Measurements from ENCODE around the gene MBTPS2.
A peak's percentile ranks its signal among the peaks of the same experiment; 100 is the strongest.
"Not testable (repeated sequence)": the region's sequence is repeated elsewhere in the genome, so short reads cannot be mapped to it uniquely, and the experiment has no call there.

MBTPS2 gene

DNA sequence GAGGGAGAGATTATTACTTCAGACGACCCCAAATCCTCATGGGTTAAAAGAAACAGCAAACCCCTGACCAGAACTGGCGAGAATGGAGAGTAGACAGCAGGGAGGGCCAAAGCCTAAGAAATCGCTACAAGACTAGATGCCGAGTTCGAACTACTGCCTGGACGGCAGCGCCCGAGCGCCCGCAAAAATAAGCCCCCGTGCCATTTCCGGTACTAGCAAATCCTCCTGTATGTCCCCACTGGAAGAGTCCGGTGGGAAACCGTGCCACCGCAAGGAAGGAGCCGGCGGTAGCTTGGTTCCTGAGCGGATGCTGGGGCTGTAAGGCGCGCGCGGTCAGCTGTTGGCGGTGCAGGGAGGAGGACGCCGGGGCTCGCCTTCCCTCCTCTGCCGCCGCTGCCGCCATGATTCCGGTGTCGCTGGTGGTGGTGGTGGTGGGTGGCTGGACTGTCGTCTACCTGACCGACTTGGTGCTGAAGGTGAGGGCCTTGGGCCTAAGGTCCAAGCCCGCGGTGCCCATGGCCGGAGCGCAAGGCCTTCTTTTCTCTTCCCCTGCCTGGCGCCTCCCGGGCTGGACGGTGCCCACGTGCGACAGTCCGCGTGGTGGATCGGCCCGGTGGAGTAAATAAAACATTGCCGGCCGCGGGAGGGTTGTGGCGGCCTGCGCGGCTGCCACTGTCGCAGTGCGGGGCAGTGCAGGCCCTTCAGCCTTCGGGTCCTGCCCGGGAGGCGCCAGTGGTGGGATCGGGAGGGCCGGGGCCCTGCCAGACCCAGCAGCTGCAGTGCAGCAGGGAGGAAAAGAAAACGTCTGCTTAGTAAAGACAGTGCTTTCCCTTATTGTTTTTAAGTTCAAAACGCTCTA, at the start of gene MBTPS2:
Gene MBTPS2 (plus strand): TSS at position 284 of the 859 bp plus-strand sequence. CDS start 118 bp downstream, at position 402.
- DNase-seq (ENCODE audit: low spot score) = peak; percentile 81

DNA sequence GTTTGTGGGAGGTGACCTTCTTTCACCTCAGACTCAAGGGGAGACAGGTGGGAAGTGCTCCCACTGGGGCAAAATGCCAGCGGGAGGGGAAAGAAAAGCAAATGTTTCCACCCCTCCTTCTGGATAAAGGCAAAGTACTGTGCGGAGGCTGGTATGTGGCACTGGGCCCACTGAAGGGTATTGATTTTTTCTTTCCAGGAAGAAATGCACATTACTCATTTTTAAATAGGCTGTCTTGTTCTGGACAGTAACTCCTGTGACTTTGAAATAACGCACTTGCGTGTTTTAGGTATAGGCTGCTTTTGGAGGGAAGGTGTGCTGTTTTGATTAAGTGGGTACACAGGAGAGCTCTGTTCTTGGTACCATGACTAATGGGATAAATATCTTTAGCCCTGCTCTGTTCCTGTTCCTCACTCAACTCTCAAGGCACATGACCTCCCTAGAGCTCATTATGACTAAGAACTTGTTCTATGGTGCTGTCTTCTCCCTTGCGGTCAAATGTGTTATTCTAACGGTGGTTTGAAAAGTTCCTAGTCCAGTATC, 40.7 kb upstream of the MBTPS2 start:
- DNase-seq (ENCODE audit: low spot score) = no peak

DNA sequence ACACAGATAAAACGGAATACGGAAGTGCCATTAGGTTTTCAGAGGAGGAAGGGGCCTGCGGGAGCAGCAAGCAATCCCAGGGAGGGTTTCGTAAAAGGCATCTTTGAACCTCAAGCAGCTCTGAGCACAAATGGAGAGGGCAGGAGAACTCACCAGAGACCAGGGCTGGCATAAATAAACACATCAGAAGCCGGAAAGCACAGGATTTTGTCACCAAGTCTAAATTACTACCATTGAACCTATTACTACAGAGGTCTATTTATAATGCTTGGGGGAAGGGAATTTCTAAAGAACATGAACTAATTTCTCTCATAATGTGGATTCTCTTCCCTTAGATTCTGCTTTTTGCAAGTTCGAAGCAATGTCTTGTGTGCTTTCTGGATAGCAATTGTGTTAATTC, 39.6 kb upstream of the MBTPS2 start:
- no peak for DNase-seq (ENCODE audit: low spot score)

DNA sequence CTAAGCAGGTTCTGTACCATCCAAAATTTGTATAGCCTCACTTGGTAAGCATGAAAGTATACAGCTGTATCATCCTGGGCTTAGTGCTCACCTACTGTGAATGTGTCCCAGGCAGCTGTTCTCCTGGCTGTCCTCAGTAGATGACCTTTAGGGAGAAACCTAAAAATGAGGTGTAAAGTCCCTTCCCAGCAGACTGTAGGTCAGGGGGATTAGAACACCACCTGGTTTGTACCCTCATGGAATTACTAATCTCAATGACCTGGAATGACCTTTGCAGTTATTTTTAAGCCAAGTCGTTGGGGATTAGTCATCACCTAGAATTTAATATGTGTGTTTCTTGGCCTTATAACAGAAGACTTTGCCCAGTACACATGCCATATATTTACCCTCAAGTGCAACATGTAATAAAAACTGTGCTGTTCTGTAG, 39.1 kb upstream of the MBTPS2 start:
- DNase-seq (ENCODE audit: low spot score) = no peak

DNA sequence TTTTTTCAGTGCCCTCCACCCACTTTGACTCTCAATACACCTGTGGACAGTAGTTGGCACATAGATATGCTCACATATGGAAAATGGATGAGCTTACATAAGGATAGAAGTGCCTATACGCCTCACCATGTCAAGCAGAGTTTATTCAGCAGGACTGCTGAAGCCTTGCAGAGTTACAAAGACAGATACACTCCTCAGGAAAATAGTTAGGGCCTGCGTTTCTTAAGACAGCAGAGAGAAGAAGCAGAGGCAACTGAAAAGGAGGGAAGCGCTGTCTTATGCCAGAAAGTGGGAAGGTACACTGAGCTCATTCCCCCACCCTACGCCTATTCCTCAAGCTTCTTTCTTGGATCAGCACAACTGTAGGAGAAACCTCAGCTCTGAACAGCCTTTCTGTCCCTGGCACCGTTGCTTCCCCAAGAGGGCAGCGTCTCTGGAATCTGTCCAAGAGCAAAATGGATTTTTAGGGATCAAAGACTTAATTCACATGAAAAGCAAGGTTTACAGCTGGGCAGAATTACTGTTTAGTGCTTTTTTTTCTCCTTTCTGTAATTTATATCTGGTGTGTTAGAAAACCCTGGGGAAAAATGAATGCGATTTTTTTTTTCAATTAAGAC, 37.3 kb upstream of the MBTPS2 start:
- no peak for DNase-seq (ENCODE audit: low spot score)

DNA sequence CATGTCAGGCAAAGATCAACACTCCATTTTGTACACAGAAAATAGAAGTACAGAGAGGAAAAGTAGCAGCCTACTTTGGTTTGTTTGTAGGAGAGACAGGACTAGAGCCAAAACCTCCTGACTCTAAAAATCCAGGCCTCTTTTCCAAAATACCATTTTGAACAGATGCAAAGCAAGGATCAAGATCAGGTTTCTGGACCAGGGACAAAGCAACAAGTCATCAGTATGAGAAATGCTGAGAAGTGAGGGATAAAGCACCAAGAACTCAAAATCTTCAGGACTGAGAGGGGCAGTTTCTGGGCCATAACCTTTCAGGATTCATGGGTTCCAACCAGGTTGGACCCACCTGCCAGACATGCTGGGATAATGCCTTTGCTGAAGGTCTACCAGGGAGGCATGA, 36.6 kb upstream of the MBTPS2 start:
- no peak for DNase-seq (ENCODE audit: low spot score)

DNA sequence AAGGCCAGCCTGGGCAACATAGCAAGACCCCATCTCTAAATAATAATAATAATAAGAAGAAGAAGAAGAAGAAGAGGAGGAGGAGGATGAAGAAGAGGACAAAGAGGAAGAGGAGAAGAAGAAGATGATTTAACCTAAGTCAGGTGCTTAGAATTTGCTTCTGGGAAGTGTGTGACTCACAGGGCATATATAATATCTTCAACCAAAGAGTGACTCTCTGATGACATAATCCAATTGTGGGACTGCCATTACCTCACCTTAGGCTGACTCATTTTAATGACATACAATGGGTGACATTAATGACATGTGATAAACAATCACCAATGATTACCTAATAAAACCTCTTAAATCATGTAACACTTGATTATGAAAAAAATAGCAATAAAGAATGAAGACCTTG, 32.7 kb upstream of the MBTPS2 start:
- no peak for DNase-seq (ENCODE audit: low spot score)

DNA sequence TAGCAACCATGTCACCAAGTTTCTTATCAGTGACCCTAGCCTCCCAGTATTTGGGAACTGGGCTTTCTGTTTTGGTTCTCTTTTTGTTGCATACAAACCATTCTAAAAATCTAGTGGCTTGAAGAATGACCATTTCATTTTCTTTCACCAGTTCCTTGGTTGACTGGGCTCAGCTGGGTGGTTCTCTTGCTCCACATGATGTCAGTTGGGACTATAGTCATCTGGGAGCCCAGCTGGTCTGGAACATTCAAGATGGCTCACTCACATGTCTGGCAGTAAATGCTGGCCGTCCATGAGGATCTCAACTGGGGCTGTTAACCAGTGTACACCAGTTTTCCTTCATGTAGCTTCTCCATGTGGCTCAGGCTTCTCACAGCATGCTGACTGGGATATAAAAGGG, 27.6 kb upstream of the MBTPS2 start:
- no peak for DNase-seq (ENCODE audit: low spot score)

DNA sequence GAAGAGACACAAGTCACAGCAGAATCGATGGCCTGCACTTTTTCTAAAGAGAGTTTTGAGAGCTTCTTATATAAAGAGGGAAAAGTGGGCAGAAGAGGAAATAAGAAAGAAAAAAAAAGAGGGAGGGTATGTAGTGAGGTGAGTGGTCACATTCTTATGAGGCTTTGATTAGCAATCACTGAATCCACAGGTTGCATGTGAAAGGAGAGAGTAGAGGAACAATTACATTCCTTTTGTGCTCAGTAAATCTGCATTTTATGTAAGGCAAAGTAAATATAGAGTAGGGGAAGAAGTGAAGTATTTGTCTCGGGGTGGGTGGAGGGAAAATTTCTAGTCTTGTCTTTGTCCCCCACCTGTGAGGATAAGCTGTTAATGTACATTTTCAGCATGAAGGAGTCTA, 26.8 kb upstream of the MBTPS2 start:
- no peak for DNase-seq (ENCODE audit: low spot score)

DNA sequence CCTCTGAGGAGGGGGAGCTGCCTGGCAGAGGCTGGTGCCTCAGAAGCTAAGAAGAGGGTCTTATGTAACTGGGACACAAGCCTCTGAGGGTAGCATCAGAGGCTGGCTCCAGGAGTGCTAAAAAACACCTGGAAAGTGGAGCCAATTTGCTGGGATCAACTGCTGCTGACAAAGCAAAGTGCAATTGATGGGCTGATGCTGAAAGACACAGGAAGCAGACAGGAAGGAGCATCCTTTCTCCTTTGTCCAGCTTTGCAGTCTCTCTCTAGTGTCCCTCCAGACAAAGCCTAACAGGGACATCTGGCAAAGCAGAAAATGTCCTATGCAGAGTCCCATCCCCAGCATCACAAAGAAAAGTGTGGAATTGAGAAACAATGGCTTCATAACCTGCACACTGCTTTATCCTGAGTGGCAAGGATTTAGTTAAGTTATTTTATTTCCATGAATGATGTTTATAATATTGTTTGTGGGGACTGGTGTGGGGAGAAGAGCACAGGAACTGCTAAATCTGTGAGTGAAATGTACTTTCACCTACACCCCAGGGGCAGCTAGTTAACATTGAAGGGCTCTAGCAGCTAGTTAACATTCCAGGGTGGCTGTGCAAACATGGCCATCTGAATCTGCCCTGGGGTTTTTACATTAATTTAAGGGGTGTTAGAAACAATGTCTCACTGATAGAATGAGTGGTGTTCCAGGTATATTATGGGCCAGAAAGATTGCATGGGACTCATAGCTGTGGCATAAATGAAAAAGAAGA, 25.6 kb upstream of the MBTPS2 start:
- no peak for DNase-seq (ENCODE audit: low spot score)

DNA sequence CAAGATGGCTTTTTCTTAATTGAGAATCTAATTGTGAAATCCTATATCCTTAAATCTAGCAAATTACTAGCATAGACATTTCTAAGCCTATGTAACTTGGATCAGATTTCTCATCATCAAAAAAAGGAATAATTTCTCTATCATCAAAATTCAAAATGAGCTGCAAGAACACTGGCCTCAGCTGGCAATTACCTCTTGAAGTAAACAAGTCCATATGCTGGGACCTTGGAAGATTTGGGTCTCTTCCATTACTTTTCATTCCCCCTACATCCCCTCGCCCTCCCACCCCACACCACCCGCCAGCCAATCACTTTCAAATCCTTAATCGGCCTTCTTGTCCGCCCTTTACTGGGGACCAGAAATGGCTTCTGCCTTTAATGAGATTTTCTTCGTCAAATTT, 23.3 kb upstream of the MBTPS2 start:
- DNase-seq (ENCODE audit: low spot score) = no peak

DNA sequence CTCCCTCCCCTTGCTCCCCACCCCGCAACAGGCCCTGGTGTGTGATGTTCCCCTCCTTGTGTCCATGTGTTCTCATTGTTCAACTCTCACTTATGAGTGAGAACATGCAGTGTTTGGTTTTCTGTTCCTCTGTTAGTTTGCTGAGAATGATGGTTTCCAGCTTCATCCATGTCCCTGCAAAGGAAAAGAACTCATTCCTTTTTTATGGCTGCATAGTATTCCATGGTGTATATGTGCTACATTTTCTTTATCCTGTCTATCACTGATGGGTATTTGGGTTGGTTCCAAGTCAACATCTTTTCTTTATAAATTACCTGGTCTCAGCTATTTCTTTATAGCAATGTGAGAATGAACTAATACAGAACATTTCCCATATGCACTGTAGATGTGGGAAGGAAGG, 19.2 kb upstream of the MBTPS2 start:
- not testable (repeated sequence) for DNase-seq (ENCODE audit: low spot score)

DNA sequence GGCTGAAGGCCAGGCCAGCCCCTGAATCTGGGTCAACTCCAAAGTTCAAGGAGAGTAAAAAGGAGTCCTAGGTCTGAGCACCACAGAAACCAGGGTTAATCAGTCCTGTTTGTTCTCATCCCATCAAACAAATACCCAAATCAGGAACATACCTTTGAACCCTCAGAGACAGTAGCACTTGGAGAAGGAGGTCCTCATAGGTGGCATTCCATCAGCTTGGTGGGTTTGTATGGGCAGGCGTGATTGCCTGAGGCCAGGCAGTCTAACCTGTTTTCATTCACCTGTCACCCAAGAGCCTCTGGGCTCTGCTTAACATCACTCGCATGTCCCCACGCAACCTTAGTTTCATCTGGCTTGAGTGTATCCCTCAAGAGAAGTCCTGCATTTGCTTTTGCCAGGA, 17.5 kb upstream of the MBTPS2 start:
- DNase-seq (ENCODE audit: low spot score) = no peak

DNA sequence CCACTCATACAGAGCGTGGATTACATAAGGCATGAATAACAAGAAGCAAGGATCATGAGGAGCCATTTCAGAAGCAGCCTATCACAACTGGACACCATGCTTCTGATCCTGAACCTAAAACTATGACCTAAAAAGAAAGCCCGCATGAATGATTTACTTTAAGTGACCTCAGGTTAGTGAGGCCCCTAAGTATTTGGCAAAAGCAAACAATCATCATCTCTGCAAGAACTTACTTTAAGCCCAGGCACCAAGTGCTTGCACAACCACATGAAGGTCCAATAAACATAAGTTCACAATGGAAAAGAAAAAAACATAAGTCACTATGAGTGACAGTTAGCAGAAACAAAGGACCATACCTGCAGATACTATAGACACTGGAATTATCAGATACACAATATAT, 7.9 kb upstream of the MBTPS2 start:
- DNase-seq (ENCODE audit: low spot score) = no peak

DNA sequence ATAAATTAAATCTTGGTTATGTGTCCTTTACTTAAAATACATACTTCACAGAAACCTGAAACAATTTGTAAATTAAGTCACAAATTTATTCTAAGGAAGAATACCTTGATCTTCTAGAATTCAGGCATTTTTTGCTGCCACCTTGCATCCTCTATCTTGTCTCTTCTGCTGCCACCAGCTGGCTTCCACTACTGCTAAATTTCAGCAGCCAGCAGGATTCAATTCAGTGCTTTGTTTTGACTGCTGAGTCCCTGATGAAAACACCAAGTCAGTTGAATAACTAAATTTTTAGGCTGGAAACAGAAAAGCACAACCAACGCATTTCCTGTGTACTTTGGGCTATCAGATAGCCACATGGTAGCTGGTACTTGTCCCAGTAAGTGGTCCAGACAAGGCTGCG, 2.4 kb upstream of the MBTPS2 start:
- DNase-seq (ENCODE audit: low spot score) = peak; percentile 2

DNA sequence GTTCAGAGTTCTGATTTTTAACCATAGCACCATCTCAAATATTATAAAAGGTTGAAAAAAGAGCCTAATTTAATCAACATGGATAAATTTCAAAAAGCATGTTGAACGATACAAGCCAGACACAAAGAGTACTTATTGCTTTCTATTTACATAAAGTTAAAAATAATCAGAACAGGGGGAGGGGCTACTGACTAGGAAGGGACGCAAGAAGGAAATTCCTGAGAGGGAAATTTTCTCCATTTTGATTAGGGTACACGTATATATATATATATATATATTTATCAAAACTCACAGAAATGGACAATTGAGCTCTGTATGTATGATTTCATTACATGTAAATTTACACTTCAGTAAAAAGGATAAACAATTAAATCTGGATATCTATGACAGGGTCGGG, 482 bp upstream of the MBTPS2 start:
- peak; percentile 1 for DNase-seq (ENCODE audit: low spot score)

DNA sequence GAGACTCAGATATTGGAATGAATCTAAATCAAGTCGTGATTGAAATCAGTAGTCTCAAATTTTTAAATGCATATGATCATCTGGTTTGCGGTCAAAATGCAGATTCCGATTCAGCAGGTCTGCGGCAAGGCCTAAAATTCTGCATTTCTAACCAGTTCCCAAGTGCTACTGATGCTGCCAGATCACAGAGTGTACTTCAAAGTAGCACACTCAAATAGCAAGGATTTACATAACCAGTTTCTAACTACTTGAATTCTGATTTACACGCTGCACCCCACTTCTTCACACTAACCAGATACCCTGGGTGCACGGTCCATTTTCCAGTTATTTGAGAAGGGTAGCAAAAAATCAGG, 752 bp downstream of the MBTPS2 start:
- DNase-seq (ENCODE audit: low spot score) = peak; percentile 1

DNA sequence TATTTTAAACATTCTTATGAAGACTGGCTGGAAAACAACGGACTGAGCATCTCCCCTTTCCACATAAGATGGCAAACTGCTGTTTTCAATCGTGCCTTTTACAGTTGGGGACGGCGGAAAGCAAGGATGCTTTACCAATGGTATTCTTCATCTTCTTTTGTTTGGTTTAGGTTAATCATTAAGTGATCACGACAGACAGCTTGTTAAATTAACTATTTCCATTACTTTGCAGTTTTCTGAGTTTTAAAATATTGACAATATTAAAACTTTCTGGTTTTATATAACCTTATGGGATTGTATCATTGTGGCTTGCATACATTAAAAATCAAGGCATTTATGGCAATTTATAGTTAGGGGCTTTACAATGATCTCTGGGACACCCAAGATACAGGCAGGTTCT, 3.8 kb downstream of the MBTPS2 start:
- no peak for DNase-seq (ENCODE audit: low spot score)

DNA sequence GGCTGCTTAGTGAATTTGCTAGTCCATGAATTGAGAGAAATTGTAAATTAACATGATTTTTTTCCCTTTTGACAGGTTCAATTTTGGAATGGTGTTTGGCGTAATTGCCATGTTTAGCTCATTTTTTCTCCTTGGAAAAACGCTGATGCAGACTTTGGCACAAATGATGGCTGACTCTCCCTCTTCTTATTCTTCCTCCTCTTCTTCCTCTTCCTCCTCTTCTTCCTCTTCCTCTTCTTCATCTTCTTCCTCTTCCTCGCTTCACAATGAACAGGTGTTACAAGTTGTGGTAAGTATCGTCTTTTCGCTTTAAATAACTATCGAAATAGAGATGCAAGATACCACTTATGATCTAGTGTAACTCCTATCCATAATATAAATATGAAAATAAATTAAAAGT, 5.7 kb downstream of the MBTPS2 start:
- no peak for DNase-seq (ENCODE audit: low spot score)

DNA sequence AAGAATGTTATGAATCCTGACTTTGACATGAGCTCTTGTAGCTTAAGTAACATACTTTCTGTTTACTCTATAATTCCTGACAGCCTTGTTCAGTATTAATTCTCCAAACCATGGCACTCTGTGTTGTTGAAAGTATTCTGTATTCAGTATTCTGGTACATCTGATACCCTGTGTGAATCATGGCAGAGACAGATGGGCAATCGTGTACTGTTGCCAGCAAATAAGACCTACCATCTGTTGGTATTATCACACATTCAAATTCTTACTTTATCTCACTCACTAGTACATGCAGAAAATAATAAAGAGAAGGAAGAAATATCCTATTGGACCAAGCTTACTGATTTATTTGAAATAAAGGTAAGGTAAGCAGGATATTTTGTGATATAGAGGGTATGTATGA, 7.9 kb downstream of the MBTPS2 start:
- no peak for DNase-seq (ENCODE audit: low spot score)

DNA sequence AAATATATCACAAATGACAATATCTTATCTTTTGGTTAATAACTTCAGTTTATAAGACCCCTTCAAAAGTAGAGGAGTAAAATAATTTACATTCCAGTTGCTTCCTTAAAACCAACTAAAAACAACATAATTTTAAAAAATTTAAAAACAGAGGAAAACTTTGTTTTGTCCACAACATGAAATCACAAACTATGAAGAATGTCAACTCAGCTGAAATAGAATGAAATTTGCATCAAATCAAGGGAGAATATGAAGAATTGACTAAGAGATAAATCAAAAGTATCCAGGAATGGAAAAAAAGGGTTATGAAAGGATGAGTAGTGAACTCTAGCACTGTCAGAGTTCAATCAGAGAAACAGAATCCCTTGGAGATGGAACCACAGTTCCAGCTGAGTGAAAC, 14.2 kb downstream of the MBTPS2 start:
- no peak for DNase-seq (ENCODE audit: low spot score)

DNA sequence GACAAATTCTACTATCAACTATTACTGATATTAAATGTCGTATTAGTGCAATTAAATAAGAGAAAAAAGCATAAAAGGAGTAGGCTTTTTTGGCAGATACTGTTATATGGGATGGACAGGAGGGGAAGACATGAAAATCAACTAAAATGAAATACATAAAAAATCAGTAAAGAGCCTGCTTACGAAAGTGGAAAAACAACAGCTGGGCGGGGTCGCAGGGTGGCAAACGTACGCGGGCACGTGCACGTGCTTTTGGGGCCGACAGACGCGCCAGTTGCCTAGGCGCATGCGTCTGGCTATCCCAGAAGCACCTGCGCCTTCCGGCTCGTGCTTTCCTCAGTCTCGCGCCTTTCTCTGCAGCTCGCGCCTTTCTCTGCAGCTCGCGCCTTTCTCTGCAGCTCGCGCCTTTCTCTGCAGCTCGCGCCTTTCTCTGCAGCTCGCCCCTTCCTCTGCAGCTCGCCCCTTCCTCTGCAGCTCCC, 16.6 kb downstream of the MBTPS2 start, which contains the start of gene YY2:
Gene YY2 (plus strand): TSS at position 51 of the 479 bp plus-strand sequence. CDS start 498 bp downstream, outside the sequence.
- no peak for DNase-seq (ENCODE audit: low spot score)
